HPDE6-E6E7 (cell line): Measurements from ENCODE around the gene THOC7.
A peak's percentile ranks its signal among the peaks of the same experiment; 100 is the strongest.

ENCODE experiments used
- DNase-seq: peaks from one replicate; pipeline ENCODE4 v3.0.0; 2011; ENCODE audit warnings: missing footprints; ENCODE audit errors: extremely low spot score

THOC7 gene

GRCh38 chr3:63863150-63864007 lies at the start of gene THOC7, which contains the start of gene ATXN7:
Gene THOC7 (minus strand): TSS chr3:63863805. CDS start chr3:63863790, 15 bp downstream.
Gene ATXN7 (plus strand): TSS chr3:63863867. CDS start chr3:63912599, 48,732 bp downstream.
- no peak for DNase-seq

- DNase-seq = peak; percentile 16
Observed at GRCh38 chr3:63912768-63913588, 49.4 kb upstream of the THOC7 start.

GRCh38 chr3:63911873-63912767 lies 48.5 kb upstream of the THOC7 start, which contains the start of gene SCAANT1:
Gene SCAANT1 (minus strand): TSS chr3:63912383.
- peak; percentile 31 for DNase-seq

- peak; percentile 2 for DNase-seq
Observed at GRCh38 chr3:63911509-63911872, 47.9 kb upstream of the THOC7 start.

GRCh38 chr3:63910891-63911290 lies 47.3 kb upstream of the THOC7 start:
- no peak for DNase-seq

- no peak for DNase-seq
Observed at GRCh38 chr3:63910001-63910400, 46.4 kb upstream of the THOC7 start.

GRCh38 chr3:63909431-63909830 lies 45.8 kb upstream of the THOC7 start:
- DNase-seq = no peak

- DNase-seq = no peak
Observed at GRCh38 chr3:63908776-63909175, 45.2 kb upstream of the THOC7 start.

- DNase-seq = no peak
Observed at GRCh38 chr3:63908081-63908736, 44.6 kb upstream of the THOC7 start.

GRCh38 chr3:63905731-63906620 lies 42.4 kb upstream of the THOC7 start:
- DNase-seq = no peak

- no peak for DNase-seq
Observed at GRCh38 chr3:63900459-63900858, 36.9 kb upstream of the THOC7 start.

GRCh38 chr3:63900010-63900409 lies 36.4 kb upstream of the THOC7 start:
- no peak for DNase-seq

GRCh38 chr3:63896332-63897030 lies 32.9 kb upstream of the THOC7 start:
- DNase-seq = no peak

- DNase-seq = no peak
Observed at GRCh38 chr3:63895422-63896189, 32.0 kb upstream of the THOC7 start.

- no peak for DNase-seq
Observed at GRCh38 chr3:63892773-63893352, 29.3 kb upstream of the THOC7 start.

GRCh38 chr3:63891518-63891917 lies 27.9 kb upstream of the THOC7 start:
- no peak for DNase-seq

- DNase-seq = no peak
Observed at GRCh38 chr3:63886858-63887257, 23.3 kb upstream of the THOC7 start.

GRCh38 chr3:63880653-63881052 lies 17.0 kb upstream of the THOC7 start:
- DNase-seq = no peak
